ENCODE data around the gene UBE2Q1. TPM values are rescaled to one million over a fixed set of nuclear protein-coding genes. Genes with fewer than 3 reads are reported as not detected.

Gene UBE2Q1
- polyA plus RNA-seq, 1 donor (not counting 4 experiments of a cell fraction or from before 2014, with no cell fraction given): 17.6 TPM

DNA sequence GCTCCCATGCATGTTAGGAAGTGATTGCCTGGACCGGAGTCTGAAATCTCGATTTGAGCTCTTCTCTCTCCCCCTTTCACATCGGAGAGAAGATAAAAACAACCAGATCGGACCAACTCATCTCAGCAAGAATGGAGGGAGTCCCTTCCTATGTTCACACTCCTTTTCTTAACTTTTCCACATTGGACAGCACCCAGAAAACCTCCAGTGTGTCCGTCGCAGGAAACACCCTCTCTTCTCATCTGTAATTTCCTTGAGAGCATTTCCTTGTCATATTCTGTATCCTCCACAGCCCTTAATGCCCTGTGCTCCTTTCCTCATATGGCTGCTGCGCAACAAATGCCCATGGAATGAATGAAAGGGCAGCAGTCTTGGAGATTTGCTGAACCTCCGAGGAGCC, 57.9 kb downstream of the UBE2Q1 start:
- Histone ChIP-seq H3K27ac (ENCODE audit: control insufficient read depth, insufficient read depth, low read length) (no peak overlapping the region), H3K79me2 (ENCODE audit: control insufficient read depth, insufficient read depth, low read length) (no peaks in the 10 kb centered on the region), H4K20me1 (ENCODE audit: control insufficient read depth, extremely low read depth, insufficient read depth, low read length) (no peaks in the 10 kb centered on the region), H3K4me1 (ENCODE audit: control insufficient read depth, extremely low read depth, insufficient read depth, low read length) (peaks cover 4% of the 10 kb centered on the region), H3K9ac (ENCODE audit: control insufficient read depth, extremely low read depth, insufficient read depth, low read length) (no peak overlapping the region), H3K27me3 (ENCODE audit: control insufficient read depth, extremely low read depth, insufficient read depth, low read length) (peaks cover 40% of the 10 kb centered on the region), H2AFZ (ENCODE audit: control insufficient read depth, low read length) (no peak overlapping the region), H3K9me3 (ENCODE audit: control insufficient read depth, low read depth, low read length) (peaks cover 7% of the 10 kb centered on the region), H3K4me2 (ENCODE audit: control insufficient read depth, extremely low read depth, insufficient read depth, low read depth, low read length) (no peak overlapping the region), H3K4me3 (ENCODE audit: control insufficient read depth in 2 of 3, extremely low read depth in 1 of 3, insufficient read depth in 2 of 3, low read depth in 1 of 3, low read length in 3 of 3) (no peak overlapping the region), H3K9me1 (ENCODE audit: control insufficient read depth, extremely low read depth, insufficient read depth, low read length) (no peaks in the 10 kb centered on the region), H3K36me3 (ENCODE audit: control insufficient read depth in 2 of 2, extremely low read depth in 1 of 2, insufficient read depth in 2 of 2, low read length in 2 of 2) (no peaks in the 10 kb centered on the region)
- TF ChIP-seq, protein P1, sequence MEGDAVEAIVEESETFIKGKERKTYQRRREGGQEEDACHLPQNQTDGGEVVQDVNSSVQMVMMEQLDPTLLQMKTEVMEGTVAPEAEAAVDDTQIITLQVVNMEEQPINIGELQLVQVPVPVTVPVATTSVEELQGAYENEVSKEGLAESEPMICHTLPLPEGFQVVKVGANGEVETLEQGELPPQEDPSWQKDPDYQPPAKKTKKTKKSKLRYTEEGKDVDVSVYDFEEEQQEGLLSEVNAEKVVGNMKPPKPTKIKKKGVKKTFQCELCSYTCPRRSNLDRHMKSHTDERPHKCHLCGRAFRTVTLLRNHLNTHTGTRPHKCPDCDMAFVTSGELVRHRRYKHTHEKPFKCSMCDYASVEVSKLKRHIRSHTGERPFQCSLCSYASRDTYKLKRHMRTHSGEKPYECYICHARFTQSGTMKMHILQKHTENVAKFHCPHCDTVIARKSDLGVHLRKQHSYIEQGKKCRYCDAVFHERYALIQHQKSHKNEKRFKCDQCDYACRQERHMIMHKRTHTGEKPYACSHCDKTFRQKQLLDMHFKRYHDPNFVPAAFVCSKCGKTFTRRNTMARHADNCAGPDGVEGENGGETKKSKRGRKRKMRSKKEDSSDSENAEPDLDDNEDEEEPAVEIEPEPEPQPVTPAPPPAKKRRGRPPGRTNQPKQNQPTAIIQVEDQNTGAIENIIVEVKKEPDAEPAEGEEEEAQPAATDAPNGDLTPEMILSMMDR (optimal IDR thresholded peaks at IDR 0.05 in 1 of 3, IDR thresholded peaks at IDR 0.05 in 1 of 3, conservative IDR thresholded peaks at IDR 0.05 in 1 of 3; ENCODE audit: extremely low read depth in 1 of 3, insufficient read depth in 2 of 3, low read length in 3 of 3): no peak
- TF ChIP-seq EZH2 (IDR thresholded peaks at IDR 0.05; ENCODE audit: low read length): peak; percentile 23
- dilution Hi-C loops (cut with MboI; ENCODE audit: extremely low pct_ligation_motif_present, low sequenced_read_pairs): no loop called here
- no peak for DNase-seq (ENCODE audit: low read depth, low spot score)
- no peak for FAIRE-seq

DNA sequence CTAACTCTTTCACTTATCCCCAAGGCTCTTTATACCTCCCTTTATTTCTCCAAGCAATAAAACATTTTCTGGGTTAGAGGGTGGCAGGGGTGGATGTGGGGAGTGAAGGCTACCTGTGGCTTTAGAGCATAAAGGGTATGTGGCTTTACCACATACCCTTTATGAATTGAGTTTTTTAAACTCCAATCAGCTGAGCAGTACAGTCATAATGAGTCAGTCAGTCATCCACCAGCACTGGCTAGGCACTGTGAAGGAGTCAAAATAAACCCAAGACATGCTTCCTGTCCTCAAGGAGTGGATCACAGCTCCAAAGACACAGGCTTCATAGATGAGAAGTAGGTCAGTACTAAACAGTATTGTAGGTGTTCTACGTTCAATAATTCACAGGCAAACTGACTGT, 59.0 kb downstream of the UBE2Q1 start:
- Histone ChIP-seq H4K20me1 (ENCODE audit: control insufficient read depth, extremely low read depth, insufficient read depth, low read length) (no peaks in the 10 kb centered on the region), H3K9me3 (ENCODE audit: control insufficient read depth, low read depth, low read length) (peaks cover 7% of the 10 kb centered on the region), H2AFZ (ENCODE audit: control insufficient read depth, low read length) (no peak overlapping the region), H3K9ac (ENCODE audit: control insufficient read depth, extremely low read depth, insufficient read depth, low read length) (no peak overlapping the region), H3K36me3 (ENCODE audit: control insufficient read depth in 2 of 2, extremely low read depth in 1 of 2, insufficient read depth in 2 of 2, low read length in 2 of 2) (no peaks in the 10 kb centered on the region), H3K27ac (ENCODE audit: control insufficient read depth, insufficient read depth, low read length) (no peak overlapping the region), H3K4me1 (ENCODE audit: control insufficient read depth, extremely low read depth, insufficient read depth, low read length) (peaks cover 4% of the 10 kb centered on the region), H3K79me2 (ENCODE audit: control insufficient read depth, insufficient read depth, low read length) (no peaks in the 10 kb centered on the region), H3K4me3 (ENCODE audit: control insufficient read depth in 2 of 3, extremely low read depth in 1 of 3, insufficient read depth in 2 of 3, low read depth in 1 of 3, low read length in 3 of 3) (no peak overlapping the region), H3K27me3 (ENCODE audit: control insufficient read depth, extremely low read depth, insufficient read depth, low read length) (peaks cover 40% of the 10 kb centered on the region), H3K9me1 (ENCODE audit: control insufficient read depth, extremely low read depth, insufficient read depth, low read length) (no peaks in the 10 kb centered on the region), H3K4me2 (ENCODE audit: control insufficient read depth, extremely low read depth, insufficient read depth, low read depth, low read length) (no peak overlapping the region)
- FAIRE-seq (peak; percentile 17), DNase-seq (ENCODE audit: low read depth, low spot score) (no peak)
- dilution Hi-C loops (cut with MboI; ENCODE audit: extremely low pct_ligation_motif_present, low sequenced_read_pairs): no loop called here
- no peak for TF ChIP-seq EZH2 (IDR thresholded peaks at IDR 0.05; ENCODE audit: low read length)
- TF ChIP-seq, protein P1 (optimal IDR thresholded peaks at IDR 0.05 in 1 of 3, IDR thresholded peaks at IDR 0.05 in 1 of 3, conservative IDR thresholded peaks at IDR 0.05 in 1 of 3; ENCODE audit: extremely low read depth in 1 of 3, insufficient read depth in 2 of 3, low read length in 3 of 3): no peak

Other genes with a start within 250 kb of the UBE2Q1 start
- 0.85 to 1.8 TPM (median 1.2 TPM) in 3 replicates for gene AQP10, start 237.6 kb downstream of the UBE2Q1 start, polyA plus RNA-seq
- 9.5 to 16.2 TPM (median 12.5 TPM) in 3 replicates for gene ATP8B2, start 233.1 kb downstream of the UBE2Q1 start, polyA plus RNA-seq
- gene IL6R, start 153.3 kb downstream of the UBE2Q1 start, polyA plus RNA-seq: 12.6 to 24.1 TPM (median 15.9 TPM) in 3 replicates
- gene TDRD10, start 56.4 kb downstream of the UBE2Q1 start, polyA plus RNA-seq: not detected in 3 replicates
- 0.01 to 0.02 TPM (median 0.01 TPM) in 3 replicates for gene SHE, start 56.2 kb downstream of the UBE2Q1 start, polyA plus RNA-seq
- 0.06 to 0.09 TPM (median 0.08 TPM) in 3 replicates for gene CHRNB2, start 9.1 kb upstream of the UBE2Q1 start, polyA plus RNA-seq
- 137 to 174 TPM (median 148 TPM) in 3 replicates for gene ADAR, start 49.5 kb upstream of the UBE2Q1 start, polyA plus RNA-seq

Measured in keratinocyte (primary cell).